DOHH2 (cell line): Measurements from ENCODE around the gene HELB.

ENCODE experiments used
- H3F3A ChIP-seq: fragments of 200-600 bp; sonication (generic), shearing (Covaris generic); 2 replicates; pipeline ENCODE4 v1.6.0; 2016; ENCODE audit warnings: antibody characterized with exemption, mild to moderate bottlenecking; ENCODE audit not compliant: control insufficient read depth, insufficient read depth
- H3K27ac ChIP-seq: fragments of 200-600 bp; sonication (generic); 2 replicates; pipeline ENCODE4 v1.5.1; 2014; ENCODE audit warnings: low read depth, mild to moderate bottlenecking, low read length, moderate library complexity
- H3K27me3 ChIP-seq: fragments of 200-600 bp; sonication (generic); 2 replicates; pipeline ENCODE4 v1.6.1; 2014; ENCODE audit warnings: mild to moderate bottlenecking, low read length, mixed read lengths; ENCODE audit not compliant: control insufficient read depth
- H3K36me3 ChIP-seq: fragments of 200-600 bp; sonication (generic); 2 replicates; pipeline ENCODE4 v1.6.1; 2014; ENCODE audit warnings: mild to moderate bottlenecking, low read length, moderate library complexity, mixed read lengths; ENCODE audit not compliant: control insufficient read depth
- H3K4me1 ChIP-seq: fragments of 200-600 bp; sonication (generic); 2 replicates; pipeline ENCODE4 v1.6.1; 2014; ENCODE audit warnings: mild to moderate bottlenecking, low read length, mixed read lengths; ENCODE audit not compliant: control insufficient read depth
- H3K4me2 ChIP-seq: fragments of 200-600 bp; sonication (generic); 2 replicates; pipeline ENCODE4 v1.6.0; 2014; ENCODE audit warnings: mild to moderate bottlenecking, low read length, moderate library complexity
- H3K4me3 ChIP-seq: fragments of 200-600 bp; sonication (generic); 2 replicates; pipeline ENCODE4 v1.5.1; 2014; ENCODE audit warnings: mild to moderate bottlenecking, low read length, mixed read lengths
- H3K79me2 ChIP-seq: fragments of 200-600 bp; sonication (generic); 2 replicates; pipeline ENCODE4 v1.6.1; 2014; ENCODE audit warnings: mild to moderate bottlenecking, low read length, mixed read lengths; ENCODE audit not compliant: control insufficient read depth
- H3K9me2 ChIP-seq: fragments of 200-600 bp; sonication (generic); replicated peaks from 2 replicates; pipeline ENCODE4 v1.6.1; 2014; ENCODE audit warnings: mild to moderate bottlenecking, low read length, mixed read lengths; ENCODE audit not compliant: control insufficient read depth
- H3K9me3 ChIP-seq: fragments of 200-600 bp; sonication (generic); 2 replicates; pipeline ENCODE4 v1.6.1; 2014; ENCODE audit warnings: antibody characterized with exemption, low read length, mixed read lengths; ENCODE audit not compliant: control insufficient read depth, insufficient read depth
- H4K20me1 ChIP-seq: fragments of 200-600 bp; sonication (generic); 2 replicates; pipeline ENCODE4 v1.6.0; 2014; ENCODE audit warnings: low read depth, mild to moderate bottlenecking, antibody characterized with exemption, low read length, moderate library complexity; ENCODE audit not compliant: control insufficient read depth, insufficient read depth
- EZH2phosphoT487 ChIP-seq: fragments of 200-600 bp; sonication (generic); IDR thresholded peaks from 2 replicates; pipeline ENCODE4 v1.6.1; 2017; ENCODE audit warnings: borderline replicate concordance, mild to moderate bottlenecking, antibody characterized with exemption, low read length, moderate library complexity, mixed read lengths
- TF ChIP-seq, protein P1 (sequence below): fragments of 200-600 bp; sonication (generic); IDR thresholded peaks from one replicate; pipeline ENCODE4 v1.5.1; 2014; ENCODE audit warnings: antibody characterized with exemption, mild to moderate bottlenecking, low read depth, low read length; ENCODE audit not compliant: poor library complexity, severe bottlenecking

The HELB gene

DNA sequence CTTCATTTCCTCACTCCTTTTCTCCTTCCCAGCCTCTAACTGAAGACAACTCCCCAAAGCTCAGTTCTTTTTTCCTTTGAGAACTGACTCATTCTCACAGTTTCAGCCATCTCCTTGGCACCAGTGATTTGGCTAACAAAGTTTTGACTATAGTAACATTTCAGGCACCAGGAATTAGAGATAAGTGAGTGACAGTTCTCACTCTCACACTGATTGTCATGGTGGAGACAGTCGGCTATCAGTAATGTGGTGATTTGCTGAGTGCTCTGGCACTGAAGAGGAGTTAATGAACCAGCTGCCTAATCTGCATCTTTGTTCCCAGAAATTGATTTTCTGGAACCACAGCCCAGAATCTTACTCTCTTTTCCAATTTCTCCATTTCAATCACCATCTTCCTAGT, 29.5 kb downstream of the HELB start:
- no peaks in the 10 kb centered on the region for H3K9me3 ChIP-seq
- H3K4me2 ChIP-seq = no peak overlapping the region
- no peaks in the 10 kb centered on the region for H3F3A ChIP-seq
- no peaks in the 10 kb centered on the region for H3K9me2 ChIP-seq
- H4K20me1 ChIP-seq = no peaks in the 10 kb centered on the region
- H3K4me1 ChIP-seq = no peaks in the 10 kb centered on the region
- TF ChIP-seq, protein P1, sequence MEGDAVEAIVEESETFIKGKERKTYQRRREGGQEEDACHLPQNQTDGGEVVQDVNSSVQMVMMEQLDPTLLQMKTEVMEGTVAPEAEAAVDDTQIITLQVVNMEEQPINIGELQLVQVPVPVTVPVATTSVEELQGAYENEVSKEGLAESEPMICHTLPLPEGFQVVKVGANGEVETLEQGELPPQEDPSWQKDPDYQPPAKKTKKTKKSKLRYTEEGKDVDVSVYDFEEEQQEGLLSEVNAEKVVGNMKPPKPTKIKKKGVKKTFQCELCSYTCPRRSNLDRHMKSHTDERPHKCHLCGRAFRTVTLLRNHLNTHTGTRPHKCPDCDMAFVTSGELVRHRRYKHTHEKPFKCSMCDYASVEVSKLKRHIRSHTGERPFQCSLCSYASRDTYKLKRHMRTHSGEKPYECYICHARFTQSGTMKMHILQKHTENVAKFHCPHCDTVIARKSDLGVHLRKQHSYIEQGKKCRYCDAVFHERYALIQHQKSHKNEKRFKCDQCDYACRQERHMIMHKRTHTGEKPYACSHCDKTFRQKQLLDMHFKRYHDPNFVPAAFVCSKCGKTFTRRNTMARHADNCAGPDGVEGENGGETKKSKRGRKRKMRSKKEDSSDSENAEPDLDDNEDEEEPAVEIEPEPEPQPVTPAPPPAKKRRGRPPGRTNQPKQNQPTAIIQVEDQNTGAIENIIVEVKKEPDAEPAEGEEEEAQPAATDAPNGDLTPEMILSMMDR = no peak
- TF ChIP-seq EZH2phosphoT487 = no peak
- no peaks in the 10 kb centered on the region for H3K36me3 ChIP-seq
- H3K79me2 ChIP-seq = no peaks in the 10 kb centered on the region
- H3K27me3 ChIP-seq = no peaks in the 10 kb centered on the region
- no peak overlapping the region for H3K27ac ChIP-seq
- H3K4me3 ChIP-seq = no peak overlapping the region

- no peaks in the 10 kb centered on the region for H3K4me1 ChIP-seq
- H3K36me3 ChIP-seq = no peaks in the 10 kb centered on the region
- H3F3A ChIP-seq = no peaks in the 10 kb centered on the region
- no peak for TF ChIP-seq EZH2phosphoT487
- TF ChIP-seq, protein P1 = no peak
- H3K4me3 ChIP-seq = no peak overlapping the region
- no peaks in the 10 kb centered on the region for H3K9me2 ChIP-seq
- no peaks in the 10 kb centered on the region for H3K79me2 ChIP-seq
- H3K27ac ChIP-seq = no peak overlapping the region
- no peaks in the 10 kb centered on the region for H4K20me1 ChIP-seq
- no peak overlapping the region for H3K4me2 ChIP-seq
- no peaks in the 10 kb centered on the region for H3K9me3 ChIP-seq
- no peaks in the 10 kb centered on the region for H3K27me3 ChIP-seq
These were observed 33.5 kb downstream of the HELB start for GRCh38 chr12:66335746-66336145.

GRCh38 chr12:66337381-66338010, 35.2 kb downstream of the HELB start:
- no peak for TF ChIP-seq EZH2phosphoT487
- TF ChIP-seq, protein P1 = no peak
- H3K79me2 ChIP-seq = no peaks in the 10 kb centered on the region
- H3K4me1 ChIP-seq = no peaks in the 10 kb centered on the region
- no peaks in the 10 kb centered on the region for H3K36me3 ChIP-seq
- H3K27me3 ChIP-seq = no peaks in the 10 kb centered on the region
- no peak overlapping the region for H3K4me2 ChIP-seq
- H3K27ac ChIP-seq = no peak overlapping the region
- no peaks in the 10 kb centered on the region for H3F3A ChIP-seq
- H3K4me3 ChIP-seq = no peak overlapping the region
- H3K9me2 ChIP-seq = no peaks in the 10 kb centered on the region
- H4K20me1 ChIP-seq = no peaks in the 10 kb centered on the region
- no peaks in the 10 kb centered on the region for H3K9me3 ChIP-seq
